GM13977 (cell line): ENCODE results near the gene SETDB1.

Source experiments
- DNase-seq: peaks from one replicate; pipeline ENCODE4 v3.0.0; 2012; ENCODE audit warnings: low spot score
- in situ Hi-C: fragments of 300-500 bp; cut with MboI; formaldehyde crosslinking; loops from one replicate; pipeline ENCODE4 v1.12.0; 2022; ENCODE audit warnings: low sequenced_read_pairs, low pct_unique_long_range_greater_than_20kb, mixed read lengths, inconsistent platforms; ENCODE audit not compliant: unreplicated experiment
- TF ChIP-seq, protein P1 (sequence below): IDR thresholded peaks from 2 replicates; pipeline ENCODE4 v1.5.1; 2012; ENCODE audit warnings: mild to moderate bottlenecking, control low read depth; ENCODE audit not compliant: insufficient read depth; ENCODE audit errors: extremely low read depth, missing control alignments

Gene SETDB1

DNA sequence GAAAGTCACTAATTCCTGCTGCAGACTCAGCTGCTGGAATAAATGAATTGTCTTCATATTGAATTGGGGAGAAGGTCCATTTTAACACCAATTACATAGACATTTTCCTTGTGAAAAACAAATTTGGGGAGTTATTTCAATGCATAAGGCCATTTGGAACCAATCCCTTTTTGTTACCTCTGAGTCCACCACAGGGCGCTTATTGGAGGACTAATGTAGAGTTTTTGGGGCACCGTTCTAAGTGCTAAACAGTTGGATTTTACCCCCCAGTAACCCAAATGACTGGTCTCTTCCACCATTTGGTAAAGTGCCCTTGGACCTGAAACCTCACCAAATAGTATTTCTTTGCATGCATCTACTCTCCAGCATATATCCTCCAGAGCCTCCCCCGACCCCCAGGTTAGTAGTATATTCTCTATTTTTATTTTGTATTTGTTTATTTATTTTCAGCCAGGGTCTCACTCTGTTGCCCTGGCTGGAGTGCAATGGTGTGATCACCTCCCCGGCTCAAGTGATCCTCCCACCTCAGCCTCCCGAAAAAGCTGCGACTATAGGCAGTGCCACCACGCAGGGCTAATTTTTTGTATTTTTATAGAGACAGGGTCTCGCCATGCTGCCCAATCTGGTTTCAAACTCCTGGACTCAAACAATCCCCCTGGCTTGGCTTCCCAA is 83.6 kb downstream of the SETDB1 start:
- TF ChIP-seq, protein P1, sequence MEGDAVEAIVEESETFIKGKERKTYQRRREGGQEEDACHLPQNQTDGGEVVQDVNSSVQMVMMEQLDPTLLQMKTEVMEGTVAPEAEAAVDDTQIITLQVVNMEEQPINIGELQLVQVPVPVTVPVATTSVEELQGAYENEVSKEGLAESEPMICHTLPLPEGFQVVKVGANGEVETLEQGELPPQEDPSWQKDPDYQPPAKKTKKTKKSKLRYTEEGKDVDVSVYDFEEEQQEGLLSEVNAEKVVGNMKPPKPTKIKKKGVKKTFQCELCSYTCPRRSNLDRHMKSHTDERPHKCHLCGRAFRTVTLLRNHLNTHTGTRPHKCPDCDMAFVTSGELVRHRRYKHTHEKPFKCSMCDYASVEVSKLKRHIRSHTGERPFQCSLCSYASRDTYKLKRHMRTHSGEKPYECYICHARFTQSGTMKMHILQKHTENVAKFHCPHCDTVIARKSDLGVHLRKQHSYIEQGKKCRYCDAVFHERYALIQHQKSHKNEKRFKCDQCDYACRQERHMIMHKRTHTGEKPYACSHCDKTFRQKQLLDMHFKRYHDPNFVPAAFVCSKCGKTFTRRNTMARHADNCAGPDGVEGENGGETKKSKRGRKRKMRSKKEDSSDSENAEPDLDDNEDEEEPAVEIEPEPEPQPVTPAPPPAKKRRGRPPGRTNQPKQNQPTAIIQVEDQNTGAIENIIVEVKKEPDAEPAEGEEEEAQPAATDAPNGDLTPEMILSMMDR, result no peak
- in situ Hi-C loops, result no loop called here
- no peak for DNase-seq

DNA sequence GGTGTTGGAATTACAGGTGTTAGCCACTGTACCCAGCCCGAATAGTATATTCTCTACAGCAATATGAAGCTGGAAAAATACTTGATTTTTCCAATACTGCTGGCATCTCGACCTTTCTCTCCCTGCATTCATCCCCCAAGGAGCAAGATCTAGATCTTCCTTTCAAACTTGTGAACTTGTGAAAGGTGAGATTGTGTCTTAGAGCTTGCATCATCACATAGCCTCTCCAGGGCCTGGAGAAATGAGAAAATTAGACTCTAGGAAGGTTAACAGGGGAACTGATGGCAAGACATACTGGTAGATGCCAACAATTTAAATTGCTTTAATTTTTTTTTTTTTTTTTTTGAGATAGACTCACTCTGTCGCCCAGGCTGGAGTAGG is 84.2 kb downstream of the SETDB1 start:
- DNase-seq, result no peak
- TF ChIP-seq, protein P1, result no peak
- in situ Hi-C loops, result no loop called here

DNA sequence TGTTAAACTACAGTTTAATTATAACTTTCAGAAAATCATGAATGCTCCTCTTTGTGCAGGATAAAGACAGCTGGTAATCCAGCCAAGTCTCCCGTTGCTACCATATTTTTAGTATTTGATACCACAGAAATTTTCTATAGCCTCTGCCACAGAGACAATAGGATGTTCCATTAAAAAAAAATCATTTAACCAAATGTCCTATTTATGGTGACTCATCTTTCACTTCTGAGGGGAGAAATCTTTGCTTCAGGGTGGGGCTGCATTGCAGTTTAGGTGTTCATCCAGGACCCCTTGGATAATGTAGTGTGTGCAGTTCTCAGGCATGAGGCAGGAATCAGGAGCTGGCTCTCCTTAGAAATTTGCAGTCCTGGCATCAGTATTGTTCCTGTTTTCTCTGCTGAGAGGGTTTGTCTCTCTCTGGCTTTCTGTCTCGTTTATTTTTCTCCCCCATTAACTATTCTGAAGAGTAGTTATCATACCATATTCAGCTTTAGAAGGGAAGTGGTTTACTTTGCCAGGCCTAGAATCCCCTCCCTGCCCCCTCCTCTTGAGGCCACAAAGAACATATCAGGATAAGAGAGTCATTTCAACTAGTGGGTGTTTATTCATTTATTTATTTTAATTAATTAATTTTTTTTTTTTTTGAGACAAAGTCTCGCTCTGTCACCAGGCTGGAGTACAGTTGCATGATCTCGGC is 85.1 kb downstream of the SETDB1 start:
- no peak for DNase-seq
- in situ Hi-C loops, result no loop called here
- TF ChIP-seq, protein P1, result no peak

DNA sequence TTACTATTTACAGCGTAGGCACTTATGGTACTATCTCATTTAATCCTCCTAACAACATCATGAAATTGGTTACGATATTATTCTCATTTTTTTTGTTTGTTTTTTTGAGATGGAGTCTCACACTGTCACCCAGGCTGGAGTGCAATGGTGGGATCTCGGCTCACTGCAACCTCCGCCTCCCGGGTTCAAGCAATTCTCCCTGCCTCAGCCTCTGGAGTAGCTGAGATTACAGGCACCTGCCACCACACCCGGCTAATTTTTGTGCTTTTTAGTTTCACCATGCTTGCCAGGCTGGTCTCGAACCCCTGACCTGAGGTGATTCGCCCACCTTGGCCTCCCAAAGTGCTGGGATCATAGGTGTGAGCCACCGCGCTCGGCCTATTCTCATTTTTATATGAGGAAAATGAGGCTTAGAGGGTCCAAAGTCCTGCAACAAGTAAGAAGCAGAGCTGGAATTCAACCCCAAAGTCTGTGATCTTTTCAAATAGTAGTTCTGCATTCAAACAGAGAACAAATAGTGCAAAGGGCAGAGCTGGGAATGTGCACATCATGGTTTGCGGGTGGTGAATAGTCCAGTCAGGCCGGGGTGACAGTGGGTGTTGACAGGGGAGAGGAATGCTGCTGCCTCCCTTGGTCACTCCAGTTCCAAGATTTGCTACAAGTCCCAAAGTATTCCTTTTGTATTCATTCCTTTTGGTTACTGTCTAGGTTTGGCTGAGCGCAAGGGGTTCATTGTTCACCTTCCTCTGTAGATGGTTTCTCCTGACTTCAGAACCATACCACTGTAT is 86.7 kb downstream of the SETDB1 start:
- TF ChIP-seq, protein P1, result no peak
- in situ Hi-C loops, result no loop called here

DNA sequence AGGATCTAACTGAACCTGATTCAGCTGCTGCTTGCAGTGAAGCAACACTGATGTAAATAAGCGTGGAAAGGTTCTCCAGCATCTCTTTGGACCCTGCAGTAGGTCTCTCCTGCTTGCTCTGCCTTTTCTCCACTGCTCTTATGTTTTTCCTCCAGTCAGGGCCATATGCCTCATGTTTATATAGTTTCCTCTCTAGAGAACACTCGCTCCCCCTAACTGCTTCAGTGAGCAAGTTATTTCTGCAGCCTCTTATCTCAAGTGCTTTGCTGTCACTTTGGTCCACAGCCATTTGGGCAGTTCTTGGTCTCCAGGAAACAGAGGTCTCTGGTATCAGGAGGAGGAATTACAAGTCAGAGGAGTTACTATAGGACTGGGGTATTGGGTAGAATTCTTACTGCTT is 87.4 kb downstream of the SETDB1 start:
- TF ChIP-seq, protein P1, result no peak
- no peak for DNase-seq
- in situ Hi-C loops, result no loop called here

More for the DNA sequence above, 86.7 kb downstream of the SETDB1 start:
- no peak for DNase-seq
